ENCODE measurements around the gene FZR1. TPM values are rescaled to one million over a fixed set of nuclear protein-coding genes. Genes with fewer than 3 reads are reported as not detected.

The FZR1 gene
- total and polyA plus RNA-seq, 2 experiments from 2014 or later: 48.6 to 68.5 TPM

GRCh38 chr19:3500429-3501101 lies 5.5 kb upstream of the FZR1 start, which contains the start of gene DOHH:
Gene DOHH (minus strand): TSS chr19:3500674. CDS start chr19:3496814, 3,860 bp downstream.
- Histone ChIP-seq H3K27ac (peak within 1 kb of the TSS; percentile 96), H3K4me1 (ENCODE audit: low read depth) (peaks cover 4% of the 10 kb centered on the region), H3K4me3 (peak within 1 kb of the TSS; percentile 83), H3K9me3 (ENCODE audit: low read depth) (no peaks in the 10 kb centered on the region), H3K36me3 (peaks cover 1% of the 10 kb centered on the region), H3K27me3 (no peaks in the 10 kb centered on the region)
- peak; percentile 96 to 98 for DNase-seq (ENCODE audit: low read depth in 1 of 2, low spot score in 1 of 2)
- no peak for TF ChIP-seq CTCF (IDR thresholded peaks at IDR 0.05; ENCODE audit: low read depth, low read length)

GRCh38 chr19:3501780-3502179 lies 4.3 kb upstream of the FZR1 start:
- H3K36me3 ChIP-seq: no peaks in the 10 kb centered on the region
- H3K4me3 ChIP-seq: no peak overlapping the region
- DNase-seq (ENCODE audit: low read depth in 1 of 2, low spot score in 1 of 2): no peak
- H3K9me3 ChIP-seq (ENCODE audit: low read depth): no peaks in the 10 kb centered on the region
- no peak overlapping the region for H3K27ac ChIP-seq
- H3K27me3 ChIP-seq: no peaks in the 10 kb centered on the region
- H3K4me1 ChIP-seq (ENCODE audit: low read depth): peaks cover 4% of the 10 kb centered on the region
- no peak for TF ChIP-seq CTCF (IDR thresholded peaks at IDR 0.05; ENCODE audit: low read depth, low read length)

- no peaks in the 10 kb centered on the region for H3K27me3 ChIP-seq
- TF ChIP-seq CTCF (IDR thresholded peaks at IDR 0.05; ENCODE audit: low read depth, low read length): no peak
- no peak overlapping the region for H3K4me3 ChIP-seq
- peaks cover 4% of the 10 kb centered on the region for H3K4me1 ChIP-seq (ENCODE audit: low read depth)
- DNase-seq (ENCODE audit: low read depth in 1 of 2, low spot score in 1 of 2): peak in 1 of 2 donors; percentile 51
- no peak overlapping the region for H3K27ac ChIP-seq
- H3K36me3 ChIP-seq: no peaks in the 10 kb centered on the region
- H3K9me3 ChIP-seq (ENCODE audit: low read depth): no peaks in the 10 kb centered on the region
These were observed 3.0 kb upstream of the FZR1 start for GRCh38 chr19:3503036-3503572.

GRCh38 chr19:3504735-3505134 lies 1.4 kb upstream of the FZR1 start:
- Histone ChIP-seq H3K27ac (no peak overlapping the region), H3K4me3 (no peak overlapping the region), H3K4me1 (ENCODE audit: low read depth) (peaks cover under 1% of the 10 kb centered on the region), H3K9me3 (ENCODE audit: low read depth) (no peaks in the 10 kb centered on the region), H3K27me3 (no peaks in the 10 kb centered on the region), H3K36me3 (no peaks in the 10 kb centered on the region)
- no peak for TF ChIP-seq CTCF (IDR thresholded peaks at IDR 0.05; ENCODE audit: low read depth, low read length)
- DNase-seq (ENCODE audit: low read depth in 1 of 2, low spot score in 1 of 2): peak in 1 of 2 donors; percentile 39

- Histone ChIP-seq H3K27me3 (no peaks in the 10 kb centered on the region), H3K4me3 (peak overlapping the region; percentile 98), H3K4me1 (ENCODE audit: low read depth) (no peaks in the 10 kb centered on the region), H3K9me3 (ENCODE audit: low read depth) (no peaks in the 10 kb centered on the region), H3K36me3 (no peaks in the 10 kb centered on the region), H3K27ac (peak overlapping the region; percentile 81)
- TF ChIP-seq CTCF (IDR thresholded peaks at IDR 0.05; ENCODE audit: low read depth, low read length): no peak
- DNase-seq (ENCODE audit: low read depth in 1 of 2, low spot score in 1 of 2): peak in 1 of 2 donors; percentile 43
These were observed 551 bp downstream of the FZR1 start for GRCh38 chr19:3506384-3507340.

All from cardiac muscle cell (in vitro differentiated cells and primary cell).